Hematopoietic multipotent progenitor cell treated with erythropoietin and hydrocortisone succinate and interleukin-3 and kit ligand, for 4 days (in vitro differentiated cells): ENCODE results near the gene OXSR1.
A peak's percentile ranks its signal among the peaks of the same experiment; 100 is the strongest.
"Not testable (repeated sequence)": the region's sequence is repeated elsewhere in the genome, so short reads cannot be mapped to it uniquely, and the experiment has no call there.

Source experiments
- DNase-seq: peaks from one replicate; pipeline ENCODE4 v3.0.0-alpha.2; 2015

OXSR1 gene

DNA sequence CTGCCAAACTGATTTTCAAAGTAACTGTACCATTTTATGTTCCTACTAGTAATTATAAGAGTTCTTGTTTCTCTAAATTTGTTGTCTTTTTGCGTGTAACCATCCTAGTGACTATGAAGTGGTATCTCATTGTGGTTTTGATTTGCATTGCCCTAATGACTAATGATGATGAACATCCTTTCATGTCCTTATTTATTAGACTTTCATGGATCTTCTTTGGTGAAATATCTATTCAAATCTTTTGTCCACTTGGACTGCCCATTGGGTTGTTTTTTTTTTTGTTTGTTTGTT is 3.6 kb downstream of the OXSR1 start:
- DNase-seq, result no peak

DNA sequence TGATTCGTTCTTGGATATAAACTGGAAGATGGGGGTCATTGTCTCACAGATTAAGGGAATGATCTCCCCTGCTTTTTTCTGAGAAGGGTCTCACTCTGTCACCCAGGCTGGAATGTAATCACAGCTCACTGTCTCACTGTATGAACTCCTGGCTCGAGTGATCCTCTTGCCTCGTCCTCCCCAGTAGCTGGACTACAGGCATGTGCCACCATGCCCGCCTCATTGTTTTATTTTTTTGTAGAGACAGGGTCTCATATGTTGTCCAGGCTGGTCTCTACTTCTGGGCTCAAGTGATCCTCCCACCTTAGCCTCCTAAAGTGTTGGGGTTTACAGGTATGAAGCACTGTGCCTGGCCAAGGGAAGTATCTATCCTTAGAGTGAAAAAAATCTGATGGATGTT is 5.4 kb downstream of the OXSR1 start:
- DNase-seq, result no peak

DNA sequence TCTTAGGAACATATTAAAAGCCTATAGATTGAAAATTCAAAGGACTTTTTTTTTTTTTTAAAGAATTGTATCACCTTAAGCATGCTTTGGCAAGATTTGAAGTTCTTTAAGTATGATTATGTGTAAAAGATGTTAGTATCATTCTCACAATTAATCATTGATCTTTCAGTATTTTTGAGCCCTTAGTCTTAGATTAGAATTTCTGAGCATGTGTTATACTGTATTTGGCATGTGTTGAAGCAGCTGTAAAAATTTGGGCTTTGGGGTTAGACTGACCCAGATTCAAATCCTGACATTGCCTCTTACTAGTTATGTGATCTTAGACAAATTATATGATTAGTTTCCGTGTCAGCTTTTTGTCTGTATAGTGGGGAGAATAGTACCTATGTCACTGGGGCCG is 6.3 kb downstream of the OXSR1 start:
- no peak for DNase-seq

DNA sequence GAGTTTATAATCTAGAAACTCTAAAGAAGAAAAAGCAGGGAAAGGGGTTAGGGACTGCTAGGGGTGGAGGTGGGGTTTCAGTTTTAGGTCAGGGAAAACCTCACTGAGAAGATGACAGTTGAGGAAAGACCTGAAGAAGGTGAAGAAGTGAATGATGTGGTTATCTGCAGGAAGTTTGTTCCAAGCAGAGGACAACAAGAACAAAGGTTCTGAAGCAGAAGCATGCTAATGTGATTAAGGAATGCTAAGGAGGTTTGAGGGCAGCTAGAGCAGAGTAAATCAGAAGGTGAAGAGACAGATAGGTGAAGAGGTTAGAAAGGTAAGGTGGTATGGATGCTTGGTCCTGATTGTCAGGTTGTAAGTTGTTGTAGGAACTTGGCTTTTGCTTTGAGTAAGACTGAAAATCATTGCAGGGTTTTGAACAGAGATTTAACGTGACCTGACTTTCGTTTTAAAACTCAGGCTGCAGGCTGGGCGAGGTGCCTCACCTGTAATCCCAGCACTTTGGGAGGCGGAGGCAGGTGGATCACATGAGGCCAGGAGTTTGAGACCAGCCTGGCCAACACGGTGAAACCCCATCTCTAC is 8.6 kb downstream of the OXSR1 start:
- no peak for DNase-seq

DNA sequence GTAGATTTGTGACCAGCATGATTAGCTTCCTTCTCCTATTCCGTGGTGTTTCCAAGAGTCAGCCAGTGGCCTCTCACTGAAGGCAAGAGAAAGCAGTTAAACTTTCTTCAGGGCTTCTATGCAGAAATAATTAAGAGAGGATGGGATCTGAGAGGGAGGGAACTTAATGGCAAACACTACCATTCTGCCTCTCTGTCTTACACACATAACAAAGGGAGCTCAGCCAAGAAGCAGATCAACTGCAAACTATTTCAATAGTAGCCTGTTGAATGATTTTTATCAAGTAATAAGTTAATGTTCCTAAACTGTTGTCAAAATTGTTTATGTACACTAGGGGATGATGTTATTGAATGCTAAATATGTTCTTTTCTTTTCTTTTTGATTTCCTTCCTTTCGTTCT is 11.8 kb downstream of the OXSR1 start:
- no peak for DNase-seq

DNA sequence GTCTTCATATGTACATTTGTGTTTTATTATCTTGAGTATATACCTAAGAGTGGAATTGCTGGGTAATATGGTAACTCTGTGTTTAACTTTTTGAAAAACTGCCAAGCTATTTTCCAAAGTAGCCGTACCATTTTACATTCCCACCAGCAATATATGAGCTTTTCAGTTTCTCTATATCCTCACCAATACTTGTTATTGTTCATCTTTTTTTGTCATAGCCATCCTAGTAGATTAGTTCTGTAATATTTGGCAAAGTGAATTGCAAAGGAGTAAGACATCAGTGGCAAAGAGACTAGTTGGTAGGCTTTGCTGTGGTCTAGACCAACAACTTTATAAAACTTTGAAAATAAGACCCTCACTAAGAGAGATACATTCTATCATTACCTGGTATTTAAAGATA is 21.4 kb downstream of the OXSR1 start:
- DNase-seq, result no peak

DNA sequence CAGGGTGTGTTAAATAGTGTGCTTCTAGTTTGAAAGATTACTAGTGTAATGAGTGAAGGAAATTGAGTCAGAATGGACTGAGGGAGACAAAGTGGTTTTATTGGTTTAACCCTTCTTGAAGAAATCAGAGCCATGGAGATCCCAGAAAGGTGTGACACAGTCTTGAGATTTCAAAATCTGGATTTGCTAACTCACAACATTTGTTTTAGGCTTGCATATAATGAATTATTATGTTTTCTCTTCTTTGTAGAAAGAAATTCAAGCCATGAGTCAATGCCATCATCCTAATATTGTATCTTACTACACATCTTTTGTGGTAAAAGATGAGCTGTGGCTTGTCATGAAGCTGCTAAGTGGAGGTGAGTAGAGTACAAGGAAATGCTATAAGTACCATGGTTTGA is 25.1 kb downstream of the OXSR1 start:
- no peak for DNase-seq

DNA sequence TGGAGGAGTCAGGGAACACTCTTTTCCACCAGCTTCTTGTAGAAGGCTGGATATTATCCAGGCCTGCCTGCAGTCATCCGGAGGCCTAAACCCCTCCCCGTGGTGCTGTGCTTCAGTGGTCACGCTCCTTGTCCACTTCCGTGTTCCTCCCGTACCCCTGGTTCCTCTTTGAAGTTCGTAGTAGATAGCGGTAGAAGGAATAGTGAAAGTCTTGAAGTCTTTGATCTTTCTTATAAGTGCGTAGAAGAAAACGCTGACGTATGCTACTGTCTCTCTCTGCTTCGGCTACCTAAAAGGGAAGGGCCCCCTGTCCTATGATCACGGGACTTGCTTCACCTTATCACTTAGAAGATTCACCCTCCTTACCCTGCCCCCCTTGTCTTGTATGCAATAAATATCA is 37.6 kb downstream of the OXSR1 start:
- not testable (repeated sequence) for DNase-seq

DNA sequence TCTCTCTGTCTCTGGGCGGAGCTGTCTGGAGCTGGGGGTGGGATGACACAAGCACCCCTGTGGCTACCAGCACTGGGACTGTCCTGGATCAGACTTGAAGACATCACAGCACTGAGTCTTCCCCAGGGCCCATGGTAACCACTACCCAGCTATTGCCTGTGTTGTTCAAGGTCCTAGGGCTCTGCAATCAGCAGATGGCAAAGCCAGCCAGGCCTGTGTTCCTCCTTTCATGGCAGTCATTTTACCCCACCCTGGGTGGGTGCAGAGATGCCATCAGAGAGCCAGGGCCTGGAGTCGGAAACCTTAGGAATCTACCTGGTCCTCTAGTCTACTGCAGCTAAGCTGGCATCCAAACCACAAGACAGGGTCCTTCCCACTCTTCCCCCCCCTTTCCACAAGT is 38.4 kb downstream of the OXSR1 start:
- no peak for DNase-seq

DNA sequence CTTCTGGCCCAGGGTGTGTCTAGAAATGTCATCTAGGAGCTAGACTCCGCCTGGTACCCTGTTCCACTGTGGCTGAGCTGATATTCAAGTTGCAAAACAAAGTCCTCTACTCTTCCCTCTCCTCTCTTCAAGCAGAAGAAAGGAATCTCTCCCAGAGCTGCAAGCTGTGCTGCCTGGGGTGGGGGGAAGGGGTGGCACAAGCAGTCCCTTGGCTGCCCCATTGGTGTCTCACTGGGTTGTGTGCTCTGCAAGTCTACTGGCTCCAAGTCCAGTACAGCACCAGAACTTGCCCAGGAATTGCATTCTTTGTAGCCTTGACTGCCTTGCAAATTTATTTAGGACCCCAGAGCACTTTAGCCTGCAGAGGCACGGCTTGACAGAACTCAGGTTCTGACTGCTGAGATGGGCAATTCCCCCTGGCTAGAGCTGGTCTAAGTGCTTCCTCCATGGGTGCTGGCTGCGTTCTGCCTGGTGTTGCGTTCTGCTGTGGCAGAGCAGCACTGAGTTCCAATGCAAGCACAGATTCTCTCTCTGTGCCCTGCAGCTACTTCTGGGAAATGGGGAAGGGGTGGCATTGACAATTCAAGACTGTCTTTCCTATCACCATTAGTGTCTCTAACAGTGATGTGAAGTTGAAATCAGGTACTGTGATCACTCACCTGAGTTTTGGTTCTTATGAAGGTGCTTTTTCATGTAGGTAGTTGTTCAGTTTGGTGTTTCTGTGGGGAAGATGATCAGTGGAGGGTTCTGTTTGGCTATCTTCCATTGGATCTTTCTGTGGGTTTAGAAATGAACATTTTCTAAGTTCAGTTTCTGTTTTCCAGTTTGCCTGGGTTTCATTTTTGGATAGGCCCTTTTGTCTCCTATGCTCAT is 39.5 kb downstream of the OXSR1 start:
- no peak for DNase-seq

DNA sequence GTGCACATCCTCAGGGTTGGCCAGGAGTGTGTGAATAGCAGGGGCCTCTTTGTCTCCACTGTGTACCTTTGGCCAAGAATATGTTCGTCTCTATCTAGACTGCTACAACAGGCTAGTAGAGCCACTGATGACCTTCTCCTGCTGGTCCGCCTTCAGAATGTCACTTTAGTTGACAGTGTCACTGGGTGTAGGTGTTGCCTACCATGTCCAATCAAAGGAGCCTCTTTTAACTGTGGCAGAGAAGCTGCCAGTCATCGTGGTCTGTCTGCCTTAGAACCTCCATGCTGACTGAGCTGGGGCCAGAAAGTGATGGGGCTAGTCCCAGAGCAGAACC is 40.1 kb downstream of the OXSR1 start:
- peak; percentile 66 for DNase-seq

DNA sequence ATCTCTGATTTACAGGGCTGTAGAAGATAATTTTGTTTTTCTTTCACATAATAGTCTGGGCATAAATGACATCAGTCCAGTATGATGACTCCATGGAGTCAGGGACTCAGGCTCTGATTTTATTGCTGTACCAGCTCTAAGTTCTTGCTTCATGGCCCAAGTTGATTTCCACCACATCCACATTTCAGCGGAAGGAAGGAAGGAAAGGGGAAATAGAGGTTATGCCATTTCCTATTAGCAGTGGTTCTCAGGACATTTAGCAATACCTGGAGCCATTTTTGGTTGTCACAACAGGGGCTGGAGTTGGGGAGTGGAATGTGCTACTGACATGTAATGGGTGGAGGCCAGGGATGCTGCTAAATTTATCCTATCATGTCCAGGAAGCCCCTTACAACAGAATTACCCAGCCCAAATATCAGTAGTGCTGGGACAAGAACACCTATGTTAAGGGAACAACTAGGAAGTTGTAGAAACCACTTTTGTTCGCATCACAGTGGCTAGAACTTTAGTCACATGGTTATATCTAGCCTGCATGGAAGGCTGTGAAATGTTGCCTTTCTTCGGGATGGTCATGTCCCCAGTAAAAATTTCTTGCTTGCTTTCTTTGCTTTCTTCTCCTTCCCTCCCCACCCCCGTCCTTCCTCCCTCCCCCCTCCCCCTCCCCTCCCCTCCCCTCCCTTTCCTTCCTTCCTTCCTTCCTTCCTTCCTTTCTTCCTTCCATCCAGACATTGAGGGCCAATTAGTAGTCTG is 42.1 kb downstream of the OXSR1 start:
- no peak for DNase-seq

DNA sequence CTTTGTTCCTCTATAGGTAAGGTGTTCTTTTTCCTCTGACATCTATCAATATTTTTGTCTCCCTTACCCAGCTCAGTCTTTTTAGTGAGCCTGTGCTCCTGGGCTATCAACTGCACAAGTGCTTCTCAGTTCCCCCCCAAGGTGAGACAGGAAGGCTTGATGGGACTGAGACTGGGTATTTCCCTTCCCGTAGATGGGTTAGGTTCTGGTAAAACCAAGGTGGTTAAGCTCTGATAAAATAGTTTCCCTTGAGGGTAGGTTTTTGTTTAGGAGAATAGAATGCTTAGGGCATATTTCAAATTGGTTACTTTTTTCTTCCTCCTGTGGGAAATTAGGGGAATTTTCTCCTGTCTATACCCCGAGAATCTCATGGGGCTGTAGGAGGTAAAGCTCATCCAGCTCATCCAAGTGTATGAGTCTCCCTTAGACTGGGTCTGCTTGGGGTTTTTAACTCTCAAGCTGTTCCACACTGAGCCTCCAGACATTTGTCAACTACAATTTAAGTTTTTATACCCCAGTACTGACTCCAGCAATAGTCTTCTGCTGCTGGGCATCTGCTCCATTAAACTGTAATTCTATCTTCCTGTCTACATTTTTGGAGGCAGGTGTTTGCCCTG is 44.9 kb downstream of the OXSR1 start:
- DNase-seq, result no peak

DNA sequence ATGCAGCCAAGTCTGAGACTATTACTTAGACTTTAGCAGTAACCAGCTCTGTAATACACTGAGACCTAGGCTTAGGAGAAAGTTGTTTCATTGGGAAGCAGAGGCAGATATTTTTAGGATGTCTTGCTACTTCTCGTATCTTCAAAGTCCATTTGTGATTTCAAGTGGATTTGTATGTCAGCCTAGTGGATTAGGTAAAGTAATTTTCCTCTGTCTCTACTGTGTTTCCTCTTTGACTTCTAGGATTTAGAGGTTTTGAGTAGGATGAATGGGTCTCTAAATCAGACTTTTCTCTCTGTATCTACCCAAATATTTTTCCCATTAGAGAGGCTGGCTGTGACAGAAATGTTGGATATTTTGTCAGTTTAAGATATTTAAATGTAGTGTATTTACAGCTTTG is 46.8 kb downstream of the OXSR1 start:
- DNase-seq, result no peak

DNA sequence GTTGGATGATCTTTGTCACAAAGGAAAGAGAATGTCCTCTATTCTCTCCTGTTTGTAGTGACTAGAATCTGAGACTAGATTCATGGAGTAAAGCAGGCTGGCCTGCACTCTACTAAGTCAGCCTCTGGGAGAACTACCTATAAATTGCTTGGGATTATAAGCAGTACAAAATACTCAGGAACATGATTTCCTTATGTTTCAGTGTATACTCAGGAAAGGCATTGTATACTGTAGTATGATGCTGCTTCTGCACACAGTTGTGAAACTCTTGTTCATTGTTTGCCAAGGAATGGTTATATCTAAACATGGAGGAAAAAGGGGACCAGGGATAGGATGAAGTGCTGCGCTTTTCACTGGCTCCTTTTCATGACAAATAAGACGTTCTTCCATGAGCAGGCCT is 49.2 kb downstream of the OXSR1 start:
- DNase-seq, result no peak

DNA sequence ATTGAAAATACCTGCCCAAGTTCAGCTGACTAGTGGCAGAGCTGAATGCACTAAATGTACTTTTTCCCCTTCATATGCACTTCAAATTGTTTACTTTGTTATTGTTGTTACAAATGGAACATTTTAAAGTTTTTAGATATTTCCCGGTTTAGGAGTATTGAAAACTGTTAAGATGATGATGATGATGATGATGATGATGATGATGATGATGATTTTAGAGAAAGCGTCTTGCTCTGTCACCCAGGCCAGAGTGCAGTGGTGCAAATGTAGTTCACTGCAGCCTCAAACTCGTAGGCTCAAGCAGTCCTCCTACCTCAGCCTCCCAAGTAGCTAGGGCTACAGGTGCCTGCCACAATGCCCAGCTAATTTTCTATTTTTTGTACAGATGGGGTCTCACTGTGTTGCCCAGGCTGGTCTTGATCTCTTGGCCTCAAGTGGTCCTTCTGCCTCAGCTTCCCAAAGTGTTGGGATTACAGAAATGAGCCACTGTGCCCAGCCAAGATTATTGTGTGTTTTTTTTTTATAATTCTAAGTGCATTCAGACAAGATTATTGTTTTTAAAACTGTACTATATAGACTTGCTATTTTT is 54.4 kb downstream of the OXSR1 start:
- DNase-seq, result no peak

DNA sequence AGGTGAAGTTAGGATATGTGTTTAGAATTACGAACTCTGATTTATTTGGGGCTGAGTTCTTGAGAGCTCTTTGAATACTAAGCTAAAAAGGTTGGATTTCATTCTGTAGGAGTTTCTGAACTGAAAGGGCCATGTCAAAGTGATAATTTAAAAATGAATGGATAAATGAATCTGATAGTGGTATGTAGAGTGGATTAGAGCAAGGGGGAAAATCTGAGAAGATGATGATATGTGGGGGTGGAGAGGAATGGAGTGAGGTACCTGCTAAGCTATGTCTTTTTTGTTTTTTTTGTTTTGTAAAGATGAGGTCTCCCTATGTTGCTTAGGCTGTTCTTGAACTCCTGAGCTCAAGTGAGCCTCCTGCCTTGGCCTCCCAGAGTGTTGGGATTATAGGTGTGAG is 55.7 kb downstream of the OXSR1 start:
- DNase-seq, result no peak

DNA sequence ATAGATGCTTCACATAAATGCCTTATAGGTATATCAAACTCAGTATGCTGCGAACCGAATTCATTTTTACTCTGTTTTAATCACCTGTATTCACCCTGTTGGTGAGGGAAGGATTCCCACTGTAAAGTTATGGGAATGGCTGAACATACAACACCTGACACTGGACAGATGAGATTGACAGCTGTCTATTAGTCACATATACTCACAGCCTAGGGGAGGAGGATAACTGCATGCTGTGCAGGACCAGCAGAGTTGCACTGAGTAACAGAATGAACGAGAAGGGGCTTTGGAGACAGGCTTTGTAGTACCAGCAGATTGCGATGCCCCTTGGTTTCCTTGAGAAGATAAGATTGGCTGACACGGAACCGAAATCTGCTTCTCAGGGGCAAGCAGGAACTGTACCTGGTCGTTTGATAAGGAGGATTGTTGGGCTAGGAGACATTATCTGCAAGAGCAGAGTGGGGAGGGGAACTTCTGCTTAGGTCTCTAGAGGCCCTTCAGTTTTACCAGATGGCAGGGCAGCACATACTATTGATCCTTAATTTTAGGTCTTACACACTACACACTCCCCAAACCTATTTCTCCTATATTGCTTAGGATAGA is 56.8 kb downstream of the OXSR1 start:
- DNase-seq, result peak; percentile 87

DNA sequence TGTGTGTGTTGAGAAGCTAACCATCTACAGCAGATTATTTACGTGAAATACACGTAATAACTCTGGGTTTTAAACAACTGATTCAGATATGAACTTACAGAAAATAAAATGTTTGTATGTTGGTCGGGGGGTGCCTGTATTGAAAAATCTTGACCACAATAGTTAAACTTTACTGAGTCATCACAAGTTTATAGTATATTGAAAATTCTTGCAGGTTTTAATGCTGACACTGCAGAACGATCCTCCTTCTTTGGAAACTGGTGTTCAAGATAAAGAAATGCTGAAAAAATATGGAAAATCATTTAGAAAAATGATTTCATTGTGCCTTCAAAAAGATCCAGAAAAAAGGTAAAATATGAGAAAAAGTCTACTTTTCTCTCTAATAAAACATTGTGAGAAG is 59.0 kb downstream of the OXSR1 start:
- DNase-seq, result no peak

DNA sequence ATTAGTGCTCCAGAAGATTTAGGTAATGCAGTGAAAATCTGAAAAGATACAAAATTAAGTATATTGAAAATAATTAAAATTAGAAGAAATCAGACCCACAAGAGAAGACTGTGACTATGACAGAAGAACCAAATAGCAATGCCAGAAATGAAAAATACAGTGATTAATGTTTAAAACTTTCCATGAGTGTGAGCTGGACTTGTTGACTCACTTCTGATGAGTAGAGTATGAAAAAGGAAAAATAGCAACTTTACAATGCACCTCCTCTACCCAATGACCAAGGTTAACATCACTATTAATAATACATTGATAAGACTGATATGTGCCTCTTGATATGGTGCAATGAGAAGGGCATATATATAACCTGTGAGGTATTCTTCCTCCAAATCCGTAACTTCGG is 60.9 kb downstream of the OXSR1 start:
- no peak for DNase-seq

DNA sequence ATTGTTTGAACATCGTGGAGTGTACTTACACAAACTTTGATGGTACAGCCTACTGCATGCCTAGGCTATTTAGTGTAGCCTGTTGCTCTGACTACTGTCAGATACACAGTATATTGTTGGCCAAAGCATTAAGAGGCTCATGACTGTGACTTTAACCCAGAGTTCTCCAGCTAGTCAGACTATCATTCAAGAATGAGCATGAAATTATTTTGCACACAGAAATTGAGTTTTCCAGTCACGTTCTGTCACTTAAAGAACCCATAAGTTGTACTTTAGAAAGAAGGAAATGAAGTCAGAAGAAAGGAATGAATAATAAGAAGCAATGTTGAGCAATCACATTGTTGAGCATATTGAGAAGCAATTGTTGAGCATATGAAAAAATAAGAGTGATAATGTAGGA is 62.7 kb downstream of the OXSR1 start:
- no peak for DNase-seq

DNA sequence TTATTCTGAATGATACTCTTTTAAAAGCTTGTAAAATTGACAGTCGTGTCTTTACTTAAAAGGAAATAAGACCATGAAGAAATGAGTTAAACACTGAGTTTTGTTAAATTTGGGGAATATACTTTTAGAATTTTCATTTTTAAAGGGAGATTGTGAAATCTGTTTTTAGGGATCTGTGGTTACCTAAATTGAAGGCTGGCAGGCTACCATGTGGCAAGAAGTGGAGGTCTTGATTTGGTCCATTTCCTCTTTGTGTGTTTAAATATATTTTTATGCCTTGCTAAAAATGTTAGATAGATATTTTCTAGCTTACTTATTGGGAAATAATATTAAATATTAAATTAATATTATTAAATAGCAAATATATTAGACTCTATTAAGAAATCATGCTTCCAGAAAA is 63.7 kb downstream of the OXSR1 start:
- peak; percentile 19 for DNase-seq

DNA sequence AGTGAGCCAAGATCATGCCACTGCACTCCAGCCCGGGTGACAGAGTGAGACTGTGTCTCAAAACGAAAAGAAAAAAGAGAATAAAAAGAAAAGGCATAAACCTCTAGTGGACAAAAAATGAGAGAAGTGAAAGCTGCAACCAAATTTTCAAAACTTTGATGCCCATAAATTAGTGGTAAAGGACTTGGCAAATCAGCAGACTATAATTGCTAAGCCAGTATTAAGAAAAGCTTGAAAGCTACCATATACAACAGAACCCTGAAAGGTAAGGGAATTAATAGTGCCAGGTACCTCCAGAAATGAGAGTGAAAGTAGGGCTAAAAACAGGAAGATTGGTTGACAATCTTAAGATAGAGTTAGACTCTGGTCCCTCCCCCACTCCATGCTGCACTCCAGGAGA is 67.4 kb downstream of the OXSR1 start:
- no peak for DNase-seq
